ENCODE measurements around the gene CDS2.

CDS2 gene

DNA sequence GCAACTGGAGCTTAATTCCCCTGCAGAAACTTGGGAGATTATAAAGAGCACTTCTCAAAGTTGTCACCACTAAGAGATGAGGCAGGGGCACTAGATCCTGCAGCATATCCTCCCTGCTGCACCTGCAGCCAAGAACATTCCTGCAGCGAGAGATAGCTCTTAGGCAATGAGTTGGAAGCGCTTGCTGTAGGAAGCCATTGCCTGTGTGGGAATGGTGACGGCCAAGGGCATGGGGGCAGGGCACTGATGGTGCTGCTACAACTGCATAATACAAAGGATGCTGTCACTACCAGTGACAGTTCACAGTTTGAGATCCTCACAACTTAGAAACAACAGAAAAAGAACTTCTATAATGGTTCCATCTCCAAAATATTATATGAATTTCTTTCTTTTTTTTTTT is 89.9 kb downstream of the CDS2 start:
- DNase-seq = no peak

DNA sequence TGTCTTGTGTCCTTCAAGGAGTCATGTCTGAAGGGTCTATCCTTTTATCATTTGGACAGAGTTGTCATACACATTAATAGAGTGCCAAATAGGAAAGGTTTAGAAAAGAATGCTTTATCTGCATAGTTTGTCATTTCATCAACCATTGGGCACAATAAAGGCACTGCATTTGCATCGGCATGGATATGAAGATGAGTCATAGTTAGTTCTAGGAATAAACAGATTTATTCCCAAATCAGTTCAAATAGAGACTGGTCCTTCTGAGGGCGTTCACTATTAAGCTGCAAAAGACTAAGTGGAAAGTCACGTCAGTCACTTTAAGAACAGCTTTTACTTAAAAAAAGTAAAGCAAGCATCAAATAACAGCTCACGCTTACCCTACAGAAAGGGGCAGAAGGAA is 90.8 kb downstream of the CDS2 start:
- DNase-seq = no peak

DNA sequence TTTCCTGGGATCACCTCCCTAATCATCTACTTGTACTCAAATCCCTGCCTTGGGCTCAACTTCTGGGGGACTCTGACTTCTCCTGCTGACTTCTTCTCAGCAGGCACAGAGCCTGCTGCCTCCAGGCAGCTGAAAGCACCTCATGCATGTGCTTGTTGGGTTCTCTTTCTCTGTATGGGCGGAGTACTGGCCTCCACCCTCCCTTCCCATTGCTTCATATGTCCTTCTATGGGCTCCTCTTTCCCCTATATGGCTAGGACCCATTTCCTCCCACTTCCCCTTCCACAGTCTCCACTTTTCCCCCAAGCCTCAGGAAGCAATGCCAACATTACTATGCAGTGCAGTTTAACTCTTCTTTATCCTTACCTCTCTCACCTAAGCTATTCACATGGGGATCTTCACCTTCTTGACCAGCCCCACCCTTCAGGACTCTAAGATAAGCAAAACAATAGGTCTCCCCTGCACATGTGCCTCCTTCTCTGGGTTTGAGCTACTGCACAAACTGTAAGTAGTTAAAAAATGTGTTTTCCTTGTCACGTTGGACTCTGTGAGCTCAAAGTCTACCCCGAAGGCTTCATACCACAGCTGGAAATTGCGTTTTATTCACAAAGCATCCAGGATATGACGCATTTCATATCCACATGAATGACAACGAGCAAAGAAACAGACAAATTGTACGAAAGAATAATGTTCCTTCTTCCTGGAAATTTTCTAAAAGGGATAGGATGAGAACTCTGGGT is 93.7 kb downstream of the CDS2 start:
- DNase-seq = no peak

DNA sequence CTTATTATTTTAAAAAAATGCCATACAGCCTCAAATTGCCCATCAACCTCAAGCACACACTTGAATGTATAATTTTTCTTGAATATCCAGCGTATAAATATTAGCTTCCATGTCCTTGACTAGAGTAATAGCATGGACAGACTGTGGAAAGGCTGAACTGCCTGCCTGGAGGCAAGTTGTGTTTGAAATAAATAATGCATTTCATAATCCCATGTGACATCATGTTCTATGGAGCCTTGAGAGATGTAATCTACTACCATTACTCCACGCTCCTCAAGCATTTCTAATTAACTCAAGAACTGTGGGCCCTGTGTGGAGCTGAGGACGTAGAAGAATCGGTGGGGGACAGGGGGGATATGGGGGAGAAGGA is 94.2 kb downstream of the CDS2 start:
- no peak for DNase-seq

DNA sequence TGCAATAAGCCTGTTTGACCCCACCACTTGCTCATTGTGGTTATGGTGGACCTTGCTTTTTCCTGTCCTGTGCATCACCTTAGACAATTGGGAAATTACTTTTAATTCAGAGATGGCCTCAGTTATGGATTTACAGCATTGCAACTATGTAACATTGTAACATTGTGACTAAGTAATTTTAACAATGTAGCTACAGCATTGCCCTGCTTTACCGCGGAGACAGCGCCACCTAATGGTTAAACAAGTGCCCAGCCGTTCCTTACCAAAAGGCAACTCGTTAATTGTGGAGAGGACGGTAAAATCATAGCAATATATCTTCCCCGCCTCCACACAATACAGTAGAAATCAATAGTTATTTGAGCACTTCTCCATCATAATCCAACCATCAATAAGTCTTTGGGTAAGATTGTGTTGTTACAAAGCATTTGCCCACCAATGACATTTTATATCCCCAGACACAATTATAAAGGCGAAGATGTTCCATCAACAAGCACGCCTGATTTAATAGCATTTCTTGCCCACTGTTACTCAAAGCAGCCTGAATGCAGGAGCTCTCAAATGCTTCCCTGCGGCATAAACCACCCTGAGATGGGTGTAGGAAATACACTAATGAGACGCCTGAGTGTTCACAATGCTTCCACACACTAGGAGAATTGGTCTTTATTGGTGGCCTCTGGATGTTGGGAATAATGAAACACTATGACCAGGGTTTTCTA is 96.3 kb downstream of the CDS2 start:
- DNase-seq = peak; percentile 62

DNA sequence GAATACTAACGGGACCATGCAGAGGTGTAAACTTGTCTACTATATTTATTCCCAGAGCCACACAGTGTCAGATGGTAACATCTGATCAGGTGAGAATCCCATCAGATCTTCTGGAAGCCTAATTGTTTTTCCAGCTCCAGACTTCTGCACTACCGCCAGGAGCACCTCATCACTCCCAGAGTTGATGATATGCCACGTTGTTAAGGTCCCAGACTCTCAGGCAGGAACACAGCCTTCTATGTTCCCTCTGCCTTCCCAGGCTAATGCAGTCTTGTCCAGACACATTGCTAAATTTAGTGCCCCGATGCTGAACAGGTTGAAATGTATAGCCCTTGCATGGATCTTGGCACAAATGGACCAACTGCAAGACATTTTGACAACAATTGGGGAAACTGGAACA is 103.7 kb downstream of the CDS2 start:
- no peak for DNase-seq

DNA sequence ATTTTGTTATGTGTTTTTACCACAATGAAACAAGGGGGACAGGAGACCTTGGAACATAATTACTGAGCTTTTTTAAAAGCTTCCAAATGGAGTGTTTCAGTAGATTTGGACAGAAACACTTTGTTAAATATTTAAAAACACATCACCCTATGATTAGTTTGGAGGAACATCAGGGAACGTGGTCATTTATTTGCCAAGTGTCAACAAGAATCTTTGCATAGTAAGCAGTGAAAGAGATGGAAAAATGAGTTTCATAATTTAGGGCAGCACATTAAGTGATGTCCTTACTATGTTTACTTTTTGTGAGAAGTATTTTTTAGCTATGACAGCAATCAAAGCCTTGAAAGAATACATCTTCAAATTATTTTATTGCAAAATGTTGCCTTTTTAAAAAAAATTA is 107.3 kb downstream of the CDS2 start:
- DNase-seq = peak; percentile 97

DNA sequence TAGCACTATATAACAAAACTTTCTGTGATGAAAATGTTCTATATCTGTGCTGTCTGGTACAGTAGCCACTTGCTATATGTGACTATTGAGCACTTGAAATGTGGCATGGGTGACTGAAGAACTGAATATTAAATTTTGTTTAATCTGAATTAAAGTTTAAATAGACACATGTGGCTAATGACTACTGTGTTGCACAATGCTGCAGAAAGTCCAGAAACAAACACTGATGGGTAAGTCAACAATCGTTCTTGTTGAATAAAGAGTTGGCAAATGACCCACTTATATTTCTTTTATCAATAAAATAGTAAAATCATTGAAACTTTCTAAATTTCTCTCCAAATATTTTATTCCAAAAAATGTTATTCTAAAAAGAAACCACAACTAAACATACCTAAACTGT is 108.2 kb downstream of the CDS2 start:
- DNase-seq = peak; percentile 40

Measured in NCI-H69 (cell line).